ENCODE results near the gene INPP4B.

The INPP4B gene

GRCh38 chr4:142637614-142638013, 208.5 kb downstream of the INPP4B start:
- Histone ChIP-seq H3K9me3 (ENCODE audit: severe bottlenecking) (peaks cover 3% of the 10 kb centered on the region), H3K36me3 (ENCODE audit: low read depth) (no peaks in the 10 kb centered on the region), H3K4me3 (ENCODE audit: severe bottlenecking) (no peak overlapping the region), H3K27ac (ENCODE audit: poor library complexity, severe bottlenecking) (no peak overlapping the region), H3K4me1 (ENCODE audit: insufficient read depth, poor library complexity, severe bottlenecking) (no peaks in the 10 kb centered on the region), H3K27me3 (ENCODE audit: insufficient read depth, poor library complexity, severe bottlenecking) (no peaks in the 10 kb centered on the region)
- TF ChIP-seq CTCF (IDR thresholded peaks at IDR 0.05; ENCODE audit: poor library complexity, severe bottlenecking): no peak
- DNase-seq (ENCODE audit: low spot score): no peak
- ATAC-seq (ENCODE audit: low read depth): no peak

DNA sequence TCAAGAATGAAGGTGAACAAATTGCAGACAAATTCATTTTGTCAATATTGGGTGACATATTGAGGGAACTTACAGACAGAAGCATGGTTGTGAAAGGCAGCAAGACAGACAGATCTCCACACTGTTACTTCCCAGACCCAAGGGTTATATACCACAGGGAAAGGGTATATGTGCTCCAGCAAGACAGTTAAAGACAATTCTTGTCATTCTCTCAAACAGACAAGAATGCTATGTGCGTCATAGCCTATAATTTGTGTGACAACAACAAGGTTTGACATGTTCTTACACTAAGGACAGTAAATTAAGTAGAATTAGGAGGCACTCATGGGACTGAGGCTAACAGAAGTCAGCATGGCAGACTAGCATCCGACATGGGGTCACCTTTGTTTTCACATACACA, 214.3 kb downstream of the INPP4B start:
- DNase-seq (ENCODE audit: low spot score): no peak
- H3K27ac ChIP-seq (ENCODE audit: poor library complexity, severe bottlenecking): no peak overlapping the region
- H3K4me3 ChIP-seq (ENCODE audit: severe bottlenecking): no peak overlapping the region
- H3K36me3 ChIP-seq (ENCODE audit: low read depth): no peaks in the 10 kb centered on the region
- no peaks in the 10 kb centered on the region for H3K9me3 ChIP-seq (ENCODE audit: severe bottlenecking)
- no peaks in the 10 kb centered on the region for H3K4me1 ChIP-seq (ENCODE audit: insufficient read depth, poor library complexity, severe bottlenecking)
- no peak for ATAC-seq (ENCODE audit: low read depth)
- no peak for TF ChIP-seq CTCF (IDR thresholded peaks at IDR 0.05; ENCODE audit: poor library complexity, severe bottlenecking)
- H3K27me3 ChIP-seq (ENCODE audit: insufficient read depth, poor library complexity, severe bottlenecking): no peaks in the 10 kb centered on the region

- H3K36me3 ChIP-seq (ENCODE audit: low read depth): no peaks in the 10 kb centered on the region
- no peaks in the 10 kb centered on the region for H3K27me3 ChIP-seq (ENCODE audit: insufficient read depth, poor library complexity, severe bottlenecking)
- TF ChIP-seq CTCF (IDR thresholded peaks at IDR 0.05; ENCODE audit: poor library complexity, severe bottlenecking): no peak
- no peaks in the 10 kb centered on the region for H3K9me3 ChIP-seq (ENCODE audit: severe bottlenecking)
- peak overlapping the region; percentile 69 for H3K27ac ChIP-seq (ENCODE audit: poor library complexity, severe bottlenecking)
- no peak for DNase-seq (ENCODE audit: low spot score)
- peak; percentile 84 for ATAC-seq (ENCODE audit: low read depth)
- H3K4me1 ChIP-seq (ENCODE audit: insufficient read depth, poor library complexity, severe bottlenecking): peaks cover 15% of the 10 kb centered on the region
- no peak overlapping the region for H3K4me3 ChIP-seq (ENCODE audit: severe bottlenecking)
These were observed 230.8 kb downstream of the INPP4B start for GRCh38 chr4:142615324-142615665.

DNA sequence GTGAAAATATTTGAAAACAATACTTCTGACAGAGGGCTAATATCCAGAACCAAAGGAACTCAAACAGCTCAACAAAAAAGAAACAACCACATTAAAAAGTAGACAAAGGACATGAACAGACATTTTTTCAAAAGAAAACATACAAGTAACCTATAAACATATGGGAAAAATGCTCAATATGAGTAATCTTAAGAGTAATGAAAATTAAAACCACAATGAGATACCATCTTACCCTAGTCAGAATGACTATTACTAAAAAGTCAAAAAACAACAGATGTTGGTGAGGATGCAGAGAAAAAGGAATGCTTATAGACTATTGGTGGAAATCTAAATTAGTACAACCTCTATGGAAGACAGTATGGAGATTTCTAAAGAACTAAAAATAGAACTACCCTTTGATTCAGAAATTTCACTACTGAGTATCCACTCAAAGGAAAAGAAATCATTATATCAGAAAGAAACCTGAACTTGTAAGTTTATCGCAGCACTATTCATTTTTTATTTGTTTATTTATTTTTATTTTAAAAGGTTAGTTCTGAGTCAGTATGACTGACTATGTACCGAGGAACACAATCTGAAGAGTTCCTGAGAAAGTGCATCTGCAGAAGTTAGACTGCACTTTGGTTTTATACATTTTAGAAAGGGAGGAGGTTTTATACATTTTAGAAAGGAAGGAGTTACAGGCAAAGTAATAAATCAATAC, 231.3 kb downstream of the INPP4B start:
- no peaks in the 10 kb centered on the region for H3K27me3 ChIP-seq (ENCODE audit: insufficient read depth, poor library complexity, severe bottlenecking)
- no peak for TF ChIP-seq CTCF (IDR thresholded peaks at IDR 0.05; ENCODE audit: poor library complexity, severe bottlenecking)
- H3K4me3 ChIP-seq (ENCODE audit: severe bottlenecking): no peak overlapping the region
- H3K4me1 ChIP-seq (ENCODE audit: insufficient read depth, poor library complexity, severe bottlenecking): peaks cover 15% of the 10 kb centered on the region
- peak; percentile 62; the same call in 2 of the 3 replicates for ATAC-seq (ENCODE audit: low read depth)
- H3K27ac ChIP-seq (ENCODE audit: poor library complexity, severe bottlenecking): peak overlapping the region; percentile 69
- no peaks in the 10 kb centered on the region for H3K9me3 ChIP-seq (ENCODE audit: severe bottlenecking)
- no peaks in the 10 kb centered on the region for H3K36me3 ChIP-seq (ENCODE audit: low read depth)
- no peak for DNase-seq (ENCODE audit: low spot score)

- H3K36me3 ChIP-seq (ENCODE audit: low read depth): no peaks in the 10 kb centered on the region
- DNase-seq (ENCODE audit: low spot score) (no peak), ATAC-seq (ENCODE audit: low read depth) (no peak)
These were observed 238.1 kb downstream of the INPP4B start for GRCh38 chr4:142607976-142608375.

More at GRCh38 chr4:142607976-142608375, 238.1 kb downstream of the INPP4B start:
- Histone ChIP-seq H3K27me3 (ENCODE audit: insufficient read depth, poor library complexity, severe bottlenecking) (no peaks in the 10 kb centered on the region), H3K4me3 (ENCODE audit: severe bottlenecking) (no peak overlapping the region), H3K9me3 (ENCODE audit: severe bottlenecking) (no peaks in the 10 kb centered on the region), H3K27ac (ENCODE audit: poor library complexity, severe bottlenecking) (no peak overlapping the region), H3K4me1 (ENCODE audit: insufficient read depth, poor library complexity, severe bottlenecking) (no peaks in the 10 kb centered on the region)
- no peak for TF ChIP-seq CTCF (IDR thresholded peaks at IDR 0.05; ENCODE audit: poor library complexity, severe bottlenecking)

Data from RWPE2 (cell line).